Spleen (tissue), 11 donors: ENCODE results near the gene SLC22A3. TPM values are rescaled to one million over a fixed set of nuclear protein-coding genes. Genes with fewer than 3 reads are reported as not detected.

Experiments used
- DNase-seq: peaks from one replicate; pipeline ENCODE4 v3.0.0-alpha.2; 2020
- H3K27ac ChIP-seq, 8 donors: fragments of 200-600 bp; sonication (generic) in 7 of 8; 1 replicate in 4 of 8; 2 replicates in 4 of 8; pipeline versions ENCODE4 v1.5.0 to v1.8.0; 2016 to 2021; ENCODE audit warnings: inconsistent platforms in 4 of 8, mild to moderate bottlenecking in 4 of 8, moderate library complexity in 1 of 8
- H3K27me3 ChIP-seq, 7 donors: fragments of 200-600 bp; sonication (generic) in 6 of 7; replicated peaks in 1 of 7; 1 replicate in 4 of 7; 2 replicates in 3 of 7; pipeline versions ENCODE4 v1.5.0 to v1.8.0; 2016 to 2021; ENCODE audit warnings: inconsistent platforms in 3 of 7, mild to moderate bottlenecking in 1 of 7
- H3K36me3 ChIP-seq, 6 donors: fragments of 200-600 bp; sonication (generic) in 5 of 6; 1 replicate in 4 of 6; 2 replicates in 2 of 6; pipeline versions ENCODE4 v1.5.0 to v1.8.0; 2016 to 2021; ENCODE audit warnings: inconsistent platforms in 2 of 6
- H3K4me1 ChIP-seq, 6 donors: fragments of 200-600 bp; sonication (generic) in 5 of 6; 1 replicate in 3 of 6; 2 replicates in 3 of 6; pipeline versions ENCODE4 v1.5.0 to v1.8.0; 2016 to 2021; ENCODE audit warnings: inconsistent platforms in 3 of 6
- H3K4me3 ChIP-seq, 8 donors: fragments of 200-600 bp; sonication (generic) in 7 of 8; 1 replicate in 4 of 8; 2 replicates in 4 of 8; pipeline versions ENCODE4 v1.5.0 to v1.8.0; 2016 to 2021; ENCODE audit warnings: inconsistent platforms in 4 of 8, mild to moderate bottlenecking in 4 of 8, moderate library complexity in 2 of 8
- H3K9me3 ChIP-seq, 8 donors: fragments of 200-600 bp; sonication (generic) in 7 of 8; 1 replicate in 4 of 8; 2 replicates in 4 of 8; pipeline versions ENCODE4 v1.5.0 to v1.8.0; 2016 to 2021; ENCODE audit warnings: inconsistent platforms in 4 of 8
- POLR2A ChIP-seq, 3 donors: fragments of 450-650 bp; IDR thresholded peaks; one replicate each; pipeline ENCODE4 v1.5.1; 2017; ENCODE audit warnings: antibody characterized with exemption in 3 of 3, mild to moderate bottlenecking in 1 of 3
- POLR2AphosphoS5 ChIP-seq, 3 donors: sonication (generic); formaldehyde crosslinking; IDR thresholded peaks; one replicate each; pipeline ENCODE4 v1.5.1; 2017; ENCODE audit warnings: antibody characterized with exemption in 3 of 3
- WGBS, 5 donors: extraction: QIAGEN DNeasy Blood & Tissue Kit in 3 of 5; methylation state at CpG; one replicate each; pipeline versions ENCODE4 v1.1.5 to v1.1.7; 2013 to 2018; 5-methylcytosine and 5-hydroxymethylcytosine counted together
- intact Hi-C: fragments of 100-400 bp; cut with DNase I; formaldehyde crosslinking; loops from one replicate; pipeline ENCODE4 v1.15.0; 2023; ENCODE audit warnings: low total_unique reads
- polyA plus RNA-seq, 3 donors: library from polyadenylated mRNA; stranded (reverse); fragments of 200-250 nt; gene quantifications; one replicate each; pipeline ENCODE4 v1.2.1, GENCODE V29; 2013
- total RNA-seq, 7 donors: library from RNA; depleted of rRNA in 3 of 7; stranded (reverse); fragments of >200 nt in 3 of 7; fragmentation: NEBNext Ultra II Directional in 4 of 7; extraction: Animal tissue kit (Norgen Biotek cat#: 25700) in 4 of 7; gene quantifications; one replicate each; pipeline versions ENCODE4 v1.1.0 to v1.2.1, GENCODE V29; 2016 to 2021
- TF ChIP-seq, protein P1 (sequence below), 11 experiments: fragments of 200-600 bp in 7 of 11; fragments of 450-650 bp in 4 of 11; sonication (generic) in 4 of 11; IDR thresholded peaks in 8 of 11; conservative IDR thresholded peaks in 3 of 11; 1 replicate in 7 of 11; 2 replicates in 4 of 11; pipeline versions ENCODE4 v1.4.0 to v1.8.0; 2016 to 2021; ENCODE audit warnings: antibody characterized with exemption in 11 of 11, inconsistent platforms in 4 of 11, mild to moderate bottlenecking in 1 of 11
- donor health status: healthy with polysubstance abuse.
- donor health status: DM: no; HTN: no; CAD: no; lungs with moderate emphysema.
- donor health status: DM: no; HTN: no; CAD: no.
- donor health status: Bipolar disorder and iron deficiency.
- donor health status: healthy.
- donor health status: DM: no; HTN: no; CAD: no.
- donor health status: DM: yes; HTN: yes; CAD: no.

SLC22A3 gene
- total and polyA plus RNA-seq, 10 donors: 0.70 to 2.2 (median 1.7) TPM

- no peaks in the 10 kb centered on the region for H3K36me3 ChIP-seq
- no peak overlapping the region for H3K27ac ChIP-seq
- H3K9me3 ChIP-seq: no peaks in the 10 kb centered on the region
- 63 to 82% (median 69%) methylated on average over 9 of the region's 9 CpGs for WGBS, 5 donors
- no peaks in the 10 kb centered on the region for H3K4me1 ChIP-seq
- no peak overlapping the region for H3K4me3 ChIP-seq
- DNase-seq: no peak
- TF ChIP-seq POLR2A (IDR thresholded peaks at IDR 0.05) (no peak), POLR2AphosphoS5 (IDR thresholded peaks at IDR 0.05) (no peak)
- TF ChIP-seq, protein P1, sequence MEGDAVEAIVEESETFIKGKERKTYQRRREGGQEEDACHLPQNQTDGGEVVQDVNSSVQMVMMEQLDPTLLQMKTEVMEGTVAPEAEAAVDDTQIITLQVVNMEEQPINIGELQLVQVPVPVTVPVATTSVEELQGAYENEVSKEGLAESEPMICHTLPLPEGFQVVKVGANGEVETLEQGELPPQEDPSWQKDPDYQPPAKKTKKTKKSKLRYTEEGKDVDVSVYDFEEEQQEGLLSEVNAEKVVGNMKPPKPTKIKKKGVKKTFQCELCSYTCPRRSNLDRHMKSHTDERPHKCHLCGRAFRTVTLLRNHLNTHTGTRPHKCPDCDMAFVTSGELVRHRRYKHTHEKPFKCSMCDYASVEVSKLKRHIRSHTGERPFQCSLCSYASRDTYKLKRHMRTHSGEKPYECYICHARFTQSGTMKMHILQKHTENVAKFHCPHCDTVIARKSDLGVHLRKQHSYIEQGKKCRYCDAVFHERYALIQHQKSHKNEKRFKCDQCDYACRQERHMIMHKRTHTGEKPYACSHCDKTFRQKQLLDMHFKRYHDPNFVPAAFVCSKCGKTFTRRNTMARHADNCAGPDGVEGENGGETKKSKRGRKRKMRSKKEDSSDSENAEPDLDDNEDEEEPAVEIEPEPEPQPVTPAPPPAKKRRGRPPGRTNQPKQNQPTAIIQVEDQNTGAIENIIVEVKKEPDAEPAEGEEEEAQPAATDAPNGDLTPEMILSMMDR (IDR thresholded peaks at IDR 0.05 in 8 of 11, conservative IDR thresholded peaks at IDR 0.05 in 3 of 11): no peak
- peaks cover 0 to 33% (median 0%) of the 10 kb centered on the region in 7 donors for H3K27me3 ChIP-seq
- intact Hi-C loops: no loop called here
These were observed 10.3 kb downstream of the SLC22A3 start for GRCh38 chr6:160358225-160359119.

DNA sequence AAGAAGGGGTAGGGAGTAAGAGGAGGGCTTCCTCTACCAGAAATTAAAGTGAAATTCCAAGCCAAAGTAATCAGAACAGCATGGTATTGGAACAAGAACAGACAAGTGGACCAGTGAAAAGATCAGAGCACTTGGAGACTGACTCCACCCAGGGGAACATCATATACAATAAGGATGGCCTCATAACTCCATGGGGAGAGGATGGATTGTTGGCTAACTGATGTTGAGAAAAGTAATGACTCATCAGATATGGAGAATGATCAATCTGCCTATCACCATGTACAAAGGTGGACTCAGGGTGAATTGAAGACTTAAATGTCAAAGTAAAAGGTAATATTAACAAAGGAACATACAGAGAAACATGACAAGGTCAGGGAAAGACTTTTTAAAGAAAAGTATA is 12.8 kb downstream of the SLC22A3 start:
- Histone ChIP-seq H3K27ac (no peak overlapping the region), H3K27me3 (peaks cover 0 to 16% (median 0%) of the 10 kb centered on the region in 7 donors), H3K36me3 (no peaks in the 10 kb centered on the region), H3K9me3 (no peaks in the 10 kb centered on the region), H3K4me3 (no peak overlapping the region), H3K4me1 (no peaks in the 10 kb centered on the region)
- TF ChIP-seq POLR2AphosphoS5 (IDR thresholded peaks at IDR 0.05) (no peak), POLR2A (IDR thresholded peaks at IDR 0.05) (no peak)
- TF ChIP-seq, protein P1 (IDR thresholded peaks at IDR 0.05 in 8 of 11, conservative IDR thresholded peaks at IDR 0.05 in 3 of 11): no peak
- intact Hi-C loops: no loop called here
- no peak for DNase-seq

DNA sequence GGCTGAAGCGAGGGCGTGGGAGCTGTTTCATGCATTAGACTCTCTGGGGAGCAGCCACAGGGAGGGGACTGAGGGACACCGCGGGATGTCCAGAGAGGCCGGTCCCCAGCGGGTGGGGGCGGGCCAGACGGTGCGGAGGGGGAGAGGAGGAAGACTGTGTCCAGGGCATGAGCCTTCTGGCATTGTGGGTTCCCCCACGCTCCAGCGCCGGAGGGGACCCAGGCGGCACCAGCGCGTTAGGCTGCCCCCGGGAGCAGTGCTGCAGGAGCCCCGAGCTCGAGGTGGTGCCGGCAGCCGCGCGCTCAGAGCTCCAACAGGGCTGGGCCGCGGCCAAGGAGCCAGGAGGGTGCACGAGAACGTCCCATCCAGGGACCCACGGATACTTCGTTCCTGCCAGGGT is 14.4 kb downstream of the SLC22A3 start:
- 78 to 93% (median 83%) methylated on average over 26 to 28 of the region's 28 CpGs for WGBS, 5 donors
- Histone ChIP-seq H3K4me1 (no peaks in the 10 kb centered on the region), H3K27me3 (peaks cover 0 to 14% (median 0%) of the 10 kb centered on the region in 7 donors), H3K9me3 (no peaks in the 10 kb centered on the region), H3K4me3 (no peak overlapping the region), H3K27ac (no peak overlapping the region), H3K36me3 (no peaks in the 10 kb centered on the region)
- TF ChIP-seq, protein P1 (IDR thresholded peaks at IDR 0.05 in 8 of 11, conservative IDR thresholded peaks at IDR 0.05 in 3 of 11): no peak
- TF ChIP-seq POLR2A (IDR thresholded peaks at IDR 0.05) (no peak), POLR2AphosphoS5 (IDR thresholded peaks at IDR 0.05) (no peak)
- DNase-seq: no peak
- intact Hi-C loops: no loop called here
